ENCODE data around the gene LGALS1.

The LGALS1 gene

DNA sequence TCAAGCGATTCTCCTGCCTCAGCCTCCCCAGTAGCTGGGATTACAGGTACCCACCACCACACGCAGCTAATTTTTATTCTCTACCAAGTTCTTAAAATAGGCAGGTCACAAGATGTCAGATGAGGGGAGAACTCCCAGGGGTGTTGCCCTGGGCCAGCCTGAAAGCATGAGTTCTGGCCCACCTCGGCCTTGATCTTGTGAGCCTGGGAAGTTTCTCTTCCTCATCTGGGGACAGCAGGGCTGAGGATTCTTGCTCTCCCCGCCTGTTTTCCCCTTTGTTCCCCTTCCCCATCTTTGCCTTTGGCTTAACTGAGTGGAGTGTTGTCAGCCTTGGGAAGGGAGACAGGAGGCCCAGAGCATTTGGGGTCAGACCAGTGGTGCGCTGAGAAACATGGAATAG, 13.4 kb upstream of the LGALS1 start:
- DNase-seq (ENCODE audit: low spot score), result no peak

DNA sequence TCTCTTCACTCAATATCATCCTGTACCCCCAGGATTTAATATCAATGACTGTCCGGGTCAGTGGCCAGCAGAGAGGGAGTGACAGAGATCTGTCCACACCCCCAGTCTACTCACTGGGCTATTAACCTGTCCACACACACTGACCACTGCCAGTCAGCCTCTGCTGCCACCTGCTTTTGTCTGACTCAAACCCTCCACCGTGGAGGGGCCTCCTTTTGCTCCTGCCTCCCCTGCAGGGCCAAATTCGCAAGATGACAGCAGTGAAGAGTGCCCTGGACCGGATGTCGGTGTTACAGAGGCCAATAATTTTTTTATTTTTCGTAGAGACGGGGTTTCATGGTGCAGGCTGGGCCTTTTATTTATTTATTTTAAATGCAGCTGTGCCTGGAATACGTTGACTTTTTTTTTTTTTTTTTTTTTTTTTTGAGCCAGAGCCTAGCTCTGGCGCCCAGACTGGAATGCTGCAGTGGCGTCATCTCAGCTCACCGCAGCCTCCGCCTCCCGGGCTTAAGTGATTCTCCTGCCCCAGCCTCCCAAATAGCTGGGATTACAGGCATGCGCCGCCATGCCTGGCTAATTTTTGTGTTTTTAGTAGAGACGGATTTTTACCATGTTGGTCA, 11.8 kb upstream of the LGALS1 start:
- no peak for DNase-seq (ENCODE audit: low spot score)

DNA sequence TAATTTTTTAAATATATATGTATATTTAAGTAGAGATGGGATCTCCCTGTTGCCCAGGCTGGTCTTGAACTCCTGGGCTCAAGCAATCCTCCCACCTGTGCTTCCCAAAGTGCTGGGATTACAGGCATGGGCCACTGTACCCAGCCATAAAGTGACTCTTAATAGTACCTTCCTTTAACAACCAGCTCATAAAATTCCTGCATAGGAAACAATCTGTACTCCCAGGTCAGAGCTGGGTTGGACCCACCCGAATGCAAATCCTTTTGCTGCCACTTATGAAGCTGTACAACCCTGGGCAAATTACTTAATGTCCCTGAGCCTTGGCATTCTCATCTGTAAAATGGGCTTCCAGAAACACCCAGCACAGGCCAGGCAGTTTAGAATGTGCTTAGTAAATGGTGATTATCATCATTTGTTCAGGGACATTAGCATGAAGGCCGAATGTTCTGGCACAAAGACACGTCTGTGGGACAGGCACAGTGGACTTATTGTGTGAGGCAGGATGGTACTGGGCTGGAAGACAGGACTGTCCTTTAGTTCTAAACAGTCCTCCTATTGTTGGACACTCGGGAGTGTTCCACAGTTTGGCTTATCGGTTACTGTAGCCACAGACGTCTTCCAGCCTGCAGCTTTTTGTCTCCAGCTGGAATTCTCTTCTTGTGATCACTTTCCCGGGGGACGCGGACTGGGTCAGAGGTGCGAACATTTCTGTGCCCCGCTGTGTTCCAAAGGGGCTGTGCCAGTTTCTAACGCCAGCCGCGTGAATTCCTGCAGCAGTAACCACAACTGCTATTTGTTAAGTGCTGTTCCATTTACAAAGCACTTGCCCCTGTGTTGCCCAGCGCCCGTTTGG, 11.0 kb upstream of the LGALS1 start:
- no peak for DNase-seq (ENCODE audit: low spot score)

GRCh38 chr22:37665487-37665886, 9.9 kb upstream of the LGALS1 start:
- no peak for DNase-seq (ENCODE audit: low spot score)

DNA sequence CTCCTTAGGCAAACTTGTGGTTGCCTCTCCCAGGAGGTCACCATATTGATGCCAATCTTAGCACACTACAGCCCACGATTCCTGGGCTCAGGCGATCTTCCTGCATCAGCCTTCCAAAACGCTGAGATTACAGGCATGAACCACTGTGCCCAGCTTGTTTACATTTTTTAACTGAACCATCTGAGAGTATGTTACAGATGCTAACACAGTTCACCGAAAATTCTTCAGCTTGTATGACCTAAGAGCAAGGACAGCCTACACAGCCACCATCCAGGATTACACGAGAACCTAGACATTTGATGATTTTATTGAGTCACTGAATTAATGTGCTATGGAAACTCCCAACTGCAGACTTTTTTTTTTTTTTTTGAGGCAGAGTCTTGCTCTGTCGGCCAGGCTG, 5.8 kb upstream of the LGALS1 start:
- DNase-seq (ENCODE audit: low spot score), result no peak

- DNase-seq (ENCODE audit: low spot score), result no peak
These were observed 3.1 kb upstream of the LGALS1 start for GRCh38 chr22:37672206-37672919.

DNA sequence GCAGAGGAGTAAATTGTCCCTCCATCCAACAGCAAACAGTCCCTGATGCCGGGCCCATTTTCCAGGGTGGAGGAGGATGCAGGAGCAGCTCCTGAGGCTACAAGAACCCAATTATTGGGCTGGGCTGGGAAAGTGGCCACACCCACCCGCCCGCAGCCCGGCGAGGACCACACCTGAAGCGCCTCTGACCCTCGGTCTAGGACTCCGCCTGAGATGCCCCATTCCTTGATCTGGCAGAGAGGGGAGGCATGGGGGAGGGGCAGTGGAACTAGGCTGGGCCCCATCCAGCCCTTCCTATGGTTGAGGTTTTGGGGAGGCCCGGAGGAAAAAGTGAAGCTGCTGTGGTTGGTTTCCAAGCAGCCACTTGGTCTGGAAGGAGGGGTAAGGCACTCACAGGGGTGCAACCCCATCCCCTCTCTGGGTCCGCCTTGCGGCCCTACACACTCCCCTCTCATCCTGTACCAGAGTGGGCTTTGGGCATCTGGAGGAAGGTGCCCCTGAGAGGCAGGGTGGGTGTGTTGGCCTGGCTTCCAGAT, 2.4 kb upstream of the LGALS1 start:
- DNase-seq (ENCODE audit: low spot score), result no peak

GRCh38 chr22:37674248-37674647, 1.2 kb upstream of the LGALS1 start:
- DNase-seq (ENCODE audit: low spot score), result no peak

DNA sequence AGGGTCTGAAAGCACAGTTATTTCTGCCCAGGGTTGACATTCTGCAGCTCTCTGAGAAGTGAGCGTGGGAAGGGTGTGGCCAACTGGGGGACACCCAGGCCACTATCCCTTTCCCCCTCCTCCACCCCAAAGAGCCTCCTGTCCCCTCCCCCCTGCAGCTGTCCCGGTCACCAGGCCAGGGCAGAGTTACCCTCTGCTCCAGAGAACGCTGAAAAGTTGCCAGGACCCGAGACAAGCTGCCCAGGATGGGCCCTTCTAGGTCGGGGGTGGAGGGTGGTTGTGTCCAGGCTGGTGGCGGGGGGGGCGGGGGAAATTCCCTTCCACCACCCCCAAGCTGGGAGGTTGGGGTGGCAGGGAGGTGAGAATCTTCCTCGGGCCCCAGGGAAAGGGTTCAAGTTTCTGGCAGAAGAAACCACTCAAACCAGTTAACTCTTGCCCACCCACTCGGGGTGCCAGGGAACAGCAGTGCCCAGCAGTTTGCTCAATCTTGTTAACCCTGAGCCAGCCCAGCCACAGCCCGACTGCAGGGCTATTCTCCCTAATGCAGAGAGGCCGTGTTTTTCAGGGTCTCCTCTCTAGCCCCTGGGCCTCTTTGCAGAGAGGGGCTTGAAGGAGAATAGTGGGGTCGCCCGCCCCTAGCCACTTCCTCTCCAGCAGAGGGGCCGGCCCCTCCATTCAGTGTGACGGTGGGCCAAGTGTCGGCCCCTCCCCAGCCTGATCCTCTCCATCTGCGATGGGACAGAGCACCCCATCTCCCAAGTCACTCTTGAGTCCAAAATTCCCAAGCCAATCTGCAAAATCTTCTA, 697 bp downstream of the LGALS1 start:
- DNase-seq (ENCODE audit: low spot score), result peak; percentile 46

- peak; percentile 91 for DNase-seq (ENCODE audit: low spot score)
These were observed 1.5 kb downstream of the LGALS1 start for GRCh38 chr22:37676736-37677492.

GRCh38 chr22:37677493-37677974, 2.1 kb downstream of the LGALS1 start:
- no peak for DNase-seq (ENCODE audit: low spot score)

DNA sequence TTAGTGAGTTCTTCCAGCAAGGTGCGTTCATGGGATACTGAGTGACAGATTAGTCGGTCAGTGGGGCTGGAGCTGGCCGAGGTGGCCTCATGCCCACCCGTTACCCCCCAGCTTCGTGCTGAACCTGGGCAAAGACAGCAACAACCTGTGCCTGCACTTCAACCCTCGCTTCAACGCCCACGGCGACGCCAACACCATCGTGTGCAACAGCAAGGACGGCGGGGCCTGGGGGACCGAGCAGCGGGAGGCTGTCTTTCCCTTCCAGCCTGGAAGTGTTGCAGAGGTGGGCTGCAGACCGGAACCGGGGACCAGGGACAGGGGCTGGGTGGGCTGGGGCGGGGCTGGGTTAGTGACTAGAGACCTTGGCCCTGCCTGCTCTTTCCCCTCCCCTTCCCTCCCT, 2.9 kb downstream of the LGALS1 start:
- no peak for DNase-seq (ENCODE audit: low spot score)

GRCh38 chr22:37679670-37680069, 4.2 kb downstream of the LGALS1 start:
- DNase-seq (ENCODE audit: low spot score), result no peak

DNA sequence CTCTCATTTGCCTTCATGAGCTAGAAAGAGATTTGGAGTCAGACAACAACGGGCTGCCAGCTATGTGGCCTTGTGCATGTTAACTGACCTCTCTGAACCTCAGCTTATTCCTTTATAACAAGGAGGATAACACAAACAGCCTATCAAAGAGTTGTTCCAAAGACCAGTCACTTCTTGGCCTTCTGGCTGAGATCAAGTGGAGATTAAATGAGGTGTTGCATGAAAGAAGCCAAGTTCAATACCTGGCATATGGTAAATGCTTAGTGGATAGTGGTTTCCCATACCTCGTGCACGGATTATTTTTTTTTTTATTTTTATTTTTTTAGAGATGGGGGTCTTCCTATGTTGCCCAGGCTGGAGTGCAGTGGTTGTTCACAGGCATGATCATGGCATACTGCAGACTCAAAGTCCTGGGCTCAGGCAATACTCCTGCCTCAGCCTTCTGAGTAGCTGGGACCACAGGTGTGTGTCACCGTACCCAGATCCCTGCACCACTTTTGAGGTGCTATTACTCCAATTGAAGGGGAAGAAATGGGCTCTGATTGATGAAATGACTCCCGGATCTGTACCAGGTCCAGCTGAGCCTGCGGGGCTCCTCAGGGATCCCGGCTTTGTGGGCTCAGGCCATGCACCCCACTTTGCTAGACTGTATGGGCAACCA, 4.9 kb downstream of the LGALS1 start:
- no peak for DNase-seq (ENCODE audit: low spot score)

- no peak for DNase-seq (ENCODE audit: low spot score)
These were observed 5.6 kb downstream of the LGALS1 start for GRCh38 chr22:37681001-37681424.

- peak; percentile 87 for DNase-seq (ENCODE audit: low spot score)
These were observed 6.2 kb downstream of the LGALS1 start for GRCh38 chr22:37681556-37682049.

DNA sequence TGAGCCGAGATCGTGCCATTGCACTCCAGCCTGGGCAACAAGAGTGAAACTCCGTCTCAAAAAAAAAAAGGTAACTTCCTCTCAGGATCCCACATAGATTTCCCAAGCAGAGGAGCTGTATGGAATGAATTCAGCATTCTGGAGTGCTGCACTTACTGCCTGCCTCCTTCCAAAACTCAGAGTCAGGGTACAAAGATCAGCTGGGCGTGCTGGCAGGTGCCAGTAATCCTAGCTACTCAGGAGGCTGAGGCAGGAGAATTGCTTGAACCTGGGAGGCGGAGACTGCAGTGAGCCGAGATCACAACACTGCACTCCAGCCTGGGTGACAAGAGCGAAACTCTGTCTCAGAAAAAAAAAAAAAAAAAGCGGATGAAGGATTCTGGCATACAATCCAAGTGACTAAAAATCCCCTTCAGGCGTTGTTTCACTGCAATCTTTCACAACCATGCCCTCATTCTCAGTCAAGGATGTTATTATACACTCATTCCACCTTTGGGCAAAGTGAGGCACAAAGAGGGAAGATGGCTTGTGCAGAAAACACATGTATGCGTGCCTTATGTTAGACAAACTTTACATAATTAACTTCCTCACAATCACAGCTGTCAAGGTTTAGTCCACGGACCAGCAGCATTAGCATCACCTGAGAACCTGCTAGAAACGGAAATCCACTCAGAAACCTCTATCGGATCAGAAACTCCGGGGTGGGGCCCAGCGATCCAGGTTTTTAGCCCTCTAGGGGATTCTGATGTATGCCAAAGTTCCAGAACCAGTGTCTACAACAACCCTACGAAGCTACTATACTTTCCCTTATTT, 9.6 kb downstream of the LGALS1 start:
- DNase-seq (ENCODE audit: low spot score), result no peak

DNA sequence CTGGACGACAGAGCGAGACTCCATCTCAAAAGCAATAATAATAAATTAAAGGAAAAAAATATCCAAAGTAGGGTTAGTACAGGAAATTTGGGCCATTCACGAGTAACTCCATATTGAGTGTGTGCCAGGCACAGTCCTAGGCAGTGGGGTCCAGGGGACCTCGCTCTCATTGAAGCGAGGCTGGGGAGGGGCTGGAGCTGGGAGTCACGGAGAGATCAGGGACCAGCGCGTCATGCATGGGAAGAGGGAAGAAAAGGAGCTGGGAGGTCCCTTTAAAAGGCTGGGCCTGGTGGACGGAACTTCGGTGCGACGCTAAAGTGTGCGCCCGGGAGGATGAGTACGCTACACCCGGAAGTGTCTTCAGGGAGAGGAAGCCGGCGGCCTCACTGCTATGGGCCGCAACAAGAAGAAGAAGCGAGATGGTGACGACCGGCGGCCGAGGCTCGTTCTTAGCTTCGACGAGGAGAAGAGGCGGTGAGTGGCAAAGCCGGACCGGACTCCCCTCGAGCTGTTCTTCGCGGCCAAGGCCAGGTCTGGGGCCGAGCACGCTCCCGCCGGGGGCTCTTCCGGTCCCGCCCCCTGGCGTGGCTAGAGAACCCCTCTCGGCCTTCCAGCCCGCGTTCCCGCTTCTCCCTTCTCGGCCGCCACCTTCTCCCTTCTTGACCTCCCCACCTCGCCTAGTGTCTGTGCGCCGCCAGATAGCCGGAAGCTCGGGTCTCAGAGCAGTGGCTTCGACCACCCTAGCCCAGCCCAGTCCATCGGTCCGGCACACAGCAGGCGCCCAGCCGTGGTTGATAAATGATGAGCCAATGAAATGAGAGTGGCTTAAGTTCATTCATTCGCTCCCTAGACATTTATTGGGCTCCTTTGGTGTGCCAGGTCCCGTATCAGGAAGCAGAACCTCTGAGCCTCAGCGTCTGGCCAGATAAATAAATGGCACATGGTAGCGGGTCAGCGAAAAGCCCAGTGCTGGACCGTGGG, 10.9 kb downstream of the LGALS1 start, which contains the start of gene NOL12:
TSS of gene NOL12 (plus strand) at position 342 of the 981 bp plus-strand sequence. CDS start at position 392, 50 bp downstream.
- peak; percentile 90 for DNase-seq (ENCODE audit: low spot score)
